ENCODE data around the gene TMEM132D.

Gene TMEM132D

GRCh38 chr12:129404556-129404955 is 499.3 kb downstream of the TMEM132D start:
- DNase-seq = no peak

GRCh38 chr12:129401572-129401971 is 502.3 kb downstream of the TMEM132D start:
- DNase-seq = no peak

DNA sequence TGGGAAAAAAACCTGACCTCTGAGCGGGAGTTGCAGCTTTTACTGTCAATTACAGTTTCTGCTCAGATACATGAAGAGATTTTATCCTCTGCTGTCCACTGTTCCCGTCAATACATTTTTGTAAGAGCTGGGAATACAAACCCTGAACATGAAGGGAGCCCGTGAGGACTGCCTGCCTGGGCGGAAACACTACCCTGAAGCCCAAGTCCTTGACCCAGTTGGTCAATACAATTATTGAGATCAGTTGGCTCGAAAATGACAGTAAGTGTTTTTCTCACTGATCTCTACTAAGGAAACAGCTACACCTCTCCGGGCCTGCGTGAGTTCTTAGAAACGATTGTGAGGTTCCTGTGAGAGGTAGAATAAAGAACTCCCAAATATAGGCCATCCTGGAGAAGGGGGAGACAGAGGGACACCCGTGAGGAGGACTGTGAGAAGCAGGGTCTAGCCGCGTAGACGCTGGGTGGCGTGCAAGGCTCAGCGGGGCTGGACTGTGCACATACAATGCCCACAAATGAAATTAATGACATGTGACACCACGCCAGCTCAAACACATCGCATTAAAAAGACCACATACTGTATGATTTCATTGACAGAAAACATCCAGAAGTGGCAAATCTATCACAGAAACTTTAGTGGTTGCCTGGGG is 509.5 kb downstream of the TMEM132D start:
- DNase-seq = no peak

- DNase-seq = no peak
These were observed 510.4 kb downstream of the TMEM132D start for GRCh38 chr12:129393357-129393937.

- DNase-seq = no peak
These were observed 518.2 kb downstream of the TMEM132D start for GRCh38 chr12:129385637-129385990.

DNA sequence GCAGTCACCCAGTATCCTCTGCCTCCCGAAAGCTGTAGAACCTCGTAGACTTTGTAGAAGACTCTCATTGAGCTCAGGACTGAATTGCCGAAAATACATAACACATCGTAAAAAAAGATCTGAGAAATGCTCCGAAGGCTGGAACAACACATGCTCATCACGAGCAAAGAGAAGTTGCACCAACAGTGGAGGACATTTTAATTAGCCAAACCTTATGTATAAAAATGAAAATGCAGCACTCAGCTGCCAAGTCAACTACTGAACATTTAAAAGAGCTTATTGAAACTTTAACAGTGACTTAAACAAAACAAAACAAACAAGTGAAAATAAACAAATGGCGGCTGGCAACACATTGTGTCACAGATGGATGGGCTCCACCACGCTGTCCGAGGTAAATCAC is 519.9 kb downstream of the TMEM132D start:
- DNase-seq = no peak

- no peak for DNase-seq
These were observed 522.1 kb downstream of the TMEM132D start for GRCh38 chr12:129381715-129382114.

DNA sequence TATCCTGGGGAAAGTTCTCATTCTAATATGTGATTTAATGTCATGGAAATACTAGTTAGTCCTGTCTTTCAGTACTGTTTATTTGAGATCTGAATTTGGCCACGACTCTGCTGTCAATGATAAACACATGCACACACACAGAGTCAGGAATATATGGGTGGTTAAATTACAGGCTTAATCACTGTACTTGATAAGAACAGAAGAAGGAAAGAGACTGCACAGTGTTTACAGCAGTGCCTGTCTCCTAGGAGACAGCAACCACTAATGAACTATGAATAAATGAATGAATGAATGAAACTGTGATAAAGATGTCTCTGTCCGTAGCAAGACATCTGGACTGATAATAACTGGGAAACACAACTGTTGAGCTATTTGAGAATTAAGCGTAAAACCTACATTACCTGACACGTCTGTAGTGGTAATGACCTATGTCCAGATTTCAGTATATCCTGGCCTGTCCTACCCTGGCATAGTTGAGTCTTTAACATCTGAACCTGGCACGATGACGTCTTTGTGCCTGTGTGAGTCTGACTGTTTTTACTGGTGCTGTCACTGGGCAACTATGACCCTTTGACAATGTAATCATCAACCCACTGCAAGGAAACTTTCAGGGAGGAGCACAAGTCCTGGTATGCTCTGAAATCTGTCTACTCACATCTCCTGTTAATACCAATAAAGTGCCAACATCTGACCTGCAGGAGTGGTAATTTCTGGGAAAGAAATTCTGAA is 524.6 kb downstream of the TMEM132D start:
- DNase-seq = no peak

DNA sequence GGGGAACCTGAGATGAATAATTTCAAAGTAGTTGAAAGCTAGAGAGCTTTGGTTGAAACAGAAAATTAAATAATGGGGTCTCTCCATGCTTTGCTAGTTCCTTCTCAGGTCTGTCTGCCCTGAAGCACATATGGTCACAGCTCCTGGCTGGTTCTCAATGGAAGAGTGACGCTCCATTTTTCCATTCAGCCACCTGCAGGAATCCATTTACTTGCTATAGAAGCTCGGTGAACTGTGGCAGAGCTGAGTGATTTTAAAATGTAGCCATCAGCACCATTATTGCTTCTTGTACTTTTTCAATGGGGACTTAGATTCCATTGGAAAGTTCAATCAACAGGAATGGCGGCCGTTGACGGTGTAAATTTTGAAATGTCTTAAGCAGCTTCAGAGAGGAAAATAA is 525.3 kb downstream of the TMEM132D start:
- no peak for DNase-seq

DNA sequence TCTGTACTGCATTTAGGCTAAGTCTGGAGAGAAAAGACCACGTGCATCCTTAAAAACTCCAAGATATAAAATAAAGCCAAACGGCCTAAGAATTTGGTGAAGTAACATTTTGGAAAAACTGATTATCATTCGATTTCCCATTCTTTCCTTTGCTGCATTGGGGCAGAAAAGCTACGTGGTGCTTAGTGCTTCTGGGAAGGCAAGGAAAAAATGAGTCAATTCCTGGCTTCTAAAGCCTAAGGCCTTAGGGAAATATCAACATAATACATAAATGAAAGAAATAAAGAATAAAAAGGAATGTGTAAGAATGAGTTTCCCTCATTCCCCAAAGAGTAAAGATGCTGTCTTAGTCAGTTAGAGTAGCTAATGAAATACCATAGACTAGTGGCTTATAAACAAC is 530.1 kb downstream of the TMEM132D start:
- DNase-seq = no peak

DNA sequence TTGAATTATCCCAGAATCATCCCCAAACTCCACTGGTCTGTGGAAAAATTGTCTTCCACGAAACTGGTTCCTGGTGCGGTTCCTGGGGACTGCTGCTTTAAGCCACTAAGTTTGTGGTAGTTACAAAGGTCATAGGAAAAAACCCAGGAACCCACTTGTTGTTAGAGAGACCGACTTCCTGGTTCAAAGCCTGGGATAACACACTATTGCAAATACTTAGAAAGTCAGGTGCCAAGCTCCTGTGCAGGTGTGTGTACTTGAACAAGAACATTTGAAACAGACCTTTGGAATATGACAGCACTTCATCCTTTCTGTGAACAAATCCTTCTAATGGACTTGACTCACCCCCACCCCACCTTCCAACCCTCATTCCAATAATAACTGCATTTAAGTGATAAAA is 530.9 kb downstream of the TMEM132D start:
- DNase-seq = no peak

DNA sequence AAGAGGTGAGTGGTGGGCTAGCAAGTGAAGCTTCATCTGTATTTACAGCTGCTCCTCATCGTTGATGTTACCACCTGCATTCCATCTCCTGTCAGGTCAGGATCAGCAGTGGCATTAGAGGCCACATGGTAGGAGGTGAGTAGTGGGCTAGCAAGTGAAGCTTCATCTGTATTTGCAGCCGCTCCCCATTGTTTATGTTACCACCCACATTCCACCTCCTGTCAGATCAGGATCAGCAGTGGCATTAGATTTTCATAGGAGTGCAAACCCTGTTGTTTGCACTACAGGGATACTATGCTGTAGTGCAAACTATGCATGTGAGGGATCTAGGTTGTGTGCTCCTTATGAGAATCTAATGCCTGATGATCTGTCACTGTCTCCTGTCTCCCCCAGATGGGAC is 531.5 kb downstream of the TMEM132D start:
- DNase-seq = no peak

GRCh38 chr12:129371268-129371667 is 532.6 kb downstream of the TMEM132D start:
- no peak for DNase-seq

GRCh38 chr12:129366656-129367055 is 537.2 kb downstream of the TMEM132D start:
- DNase-seq = no peak

DNA sequence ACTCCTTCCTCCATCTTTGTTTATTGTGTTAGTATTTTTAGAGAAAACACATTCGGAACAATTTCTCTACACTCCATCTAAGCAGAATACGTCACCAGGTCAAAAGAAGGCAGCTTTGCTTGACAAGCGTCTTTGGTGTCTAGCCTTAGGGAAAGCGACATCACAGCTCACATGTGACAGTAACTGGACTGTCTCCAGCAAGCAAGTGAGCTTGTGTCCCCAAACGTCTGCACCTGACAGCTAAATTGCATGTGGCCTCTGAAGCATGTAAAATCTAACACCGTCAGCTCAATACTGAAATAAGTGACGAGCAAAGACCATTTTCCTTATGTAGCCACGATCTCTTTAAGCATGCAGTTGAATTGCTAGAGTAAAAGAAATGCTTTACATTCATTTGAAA is 540.8 kb downstream of the TMEM132D start:
- no peak for DNase-seq

DNA sequence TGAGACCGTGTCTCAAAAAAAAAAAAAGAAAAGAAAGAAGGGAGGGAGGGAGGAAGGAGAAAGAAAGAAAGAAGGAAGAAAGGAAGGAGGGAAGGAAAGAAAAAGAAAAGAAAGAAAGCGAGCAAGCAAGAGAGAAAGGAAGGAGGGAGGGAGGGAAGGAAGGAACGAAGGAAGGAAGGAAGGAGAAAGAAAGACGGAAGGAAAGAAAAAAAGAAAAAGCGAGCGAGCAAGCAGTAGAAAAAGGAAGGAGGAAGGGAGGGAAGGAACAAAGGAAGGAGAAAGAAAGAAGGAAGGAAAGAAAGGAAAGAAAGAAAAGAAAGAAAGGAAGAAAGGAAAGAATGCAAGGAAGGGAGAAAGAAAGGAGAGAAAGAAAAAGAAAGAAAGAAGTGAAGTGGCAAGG is 546.6 kb downstream of the TMEM132D start:
- no peak for DNase-seq

DNA sequence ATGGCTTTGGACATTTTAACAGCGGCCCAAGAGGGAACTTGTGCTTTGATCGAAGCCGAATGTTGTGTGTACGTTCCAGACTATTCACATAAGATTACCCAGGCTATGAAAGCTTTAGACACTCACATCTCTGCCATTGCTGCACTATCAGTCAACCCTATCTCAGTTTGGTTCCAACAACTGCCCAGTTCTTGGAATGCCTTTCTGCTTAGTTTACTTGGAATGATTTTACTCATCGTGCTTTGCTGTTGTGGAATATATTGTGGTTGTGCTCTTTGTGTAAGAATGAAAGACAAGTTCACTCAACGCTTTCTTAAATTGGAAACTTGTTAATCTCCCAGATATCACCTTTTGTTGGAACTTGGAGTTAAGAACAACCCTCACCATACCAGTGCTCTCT is 552.3 kb downstream of the TMEM132D start:
- no peak for DNase-seq

- DNase-seq = no peak
These were observed 564.5 kb downstream of the TMEM132D start for GRCh38 chr12:129339336-129339735.

DNA sequence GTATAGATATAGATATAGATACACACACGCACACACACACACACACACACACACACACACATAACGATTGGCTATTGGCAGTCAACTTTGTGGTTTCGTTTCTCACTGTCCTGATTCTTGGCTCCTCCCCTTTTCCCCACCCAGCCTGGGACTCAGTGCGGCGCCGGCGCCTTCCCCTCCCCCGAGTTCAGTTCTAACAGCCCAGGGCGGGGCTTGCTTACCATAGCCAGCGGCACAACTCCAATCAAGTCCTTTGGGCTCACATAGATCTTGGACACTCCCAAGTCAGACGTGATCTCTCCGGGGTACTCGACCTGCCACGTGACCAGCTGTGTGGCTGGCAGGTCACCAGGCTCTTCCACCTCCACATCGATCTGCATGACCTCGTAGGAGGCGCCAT is 566.4 kb downstream of the TMEM132D start:
- DNase-seq = no peak

DNA sequence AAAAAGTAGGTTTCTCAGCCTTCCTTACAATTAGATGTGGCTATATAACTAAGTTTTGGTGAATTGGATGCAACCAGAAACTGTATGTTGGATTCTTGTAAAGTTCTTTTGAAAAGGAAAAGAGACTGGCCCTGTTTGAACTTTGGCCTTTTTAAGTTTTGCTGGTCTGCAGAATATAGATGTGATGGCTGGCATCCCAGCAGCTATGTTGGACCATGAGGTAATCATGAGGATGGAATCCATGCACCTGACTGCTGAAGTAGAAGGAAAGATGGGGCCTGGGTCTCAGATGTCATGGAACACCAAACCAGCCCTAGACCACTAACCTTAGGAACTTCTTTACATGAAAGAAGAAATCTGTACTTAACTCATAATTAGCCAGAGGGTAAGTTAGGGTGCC is 568.1 kb downstream of the TMEM132D start:
- DNase-seq = no peak

- no peak for DNase-seq
These were observed 571.5 kb downstream of the TMEM132D start for GRCh38 chr12:129332286-129332685.

- DNase-seq = no peak
These were observed 572.3 kb downstream of the TMEM132D start for GRCh38 chr12:129331356-129332085.

DNA sequence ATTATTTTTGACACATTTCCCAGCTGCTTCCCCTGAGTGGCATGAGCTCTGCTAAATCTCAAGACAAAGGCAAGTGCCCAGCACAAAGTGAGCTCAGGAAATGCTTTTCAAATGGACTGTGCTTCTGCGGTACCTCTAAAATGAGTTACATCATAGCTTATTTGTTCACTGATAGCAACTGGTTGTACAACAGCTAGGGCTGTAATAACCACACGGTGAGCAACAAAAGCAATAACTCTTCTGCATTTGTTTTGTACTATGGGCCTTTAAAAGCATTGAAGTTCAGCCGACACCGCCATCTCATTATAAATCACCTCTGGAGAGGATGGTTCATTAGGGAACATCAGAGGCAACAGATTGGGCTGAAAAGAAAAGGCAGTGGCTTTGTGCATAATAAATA is 575.6 kb downstream of the TMEM132D start:
- DNase-seq = no peak

- no peak for DNase-seq
These were observed 578.3 kb downstream of the TMEM132D start for GRCh38 chr12:129325566-129325965.

All from CD4-positive, alpha-beta T cell treated with Interleukin-4 for 1 hour (primary cell).